ENCODE results near the gene PGLYRP3. TPM values are rescaled to one million over a fixed set of nuclear protein-coding genes. Genes with fewer than 3 reads are reported as not detected.
"Not testable (repeated sequence)": the region's sequence is repeated elsewhere in the genome, so short reads cannot be mapped to it uniquely, and the experiment has no call there.

Gene PGLYRP3
- total RNA-seq, 4 donors from 2014 or later, result not detected

GRCh38 chr1:153352523-153352922 is 39.8 kb upstream of the PGLYRP3 start:
- no peaks in the 10 kb centered on the region for H3K9me3 ChIP-seq
- no peaks in the 10 kb centered on the region for H3K36me3 ChIP-seq
- H3K27me3 ChIP-seq, result peaks cover 0 to 39% of the 10 kb centered on the region in 2 donors
- H3K4me1 ChIP-seq, result peaks cover 0 to 6% (median 0%) of the 10 kb centered on the region in 4 donors
- no peak overlapping the region for H3K27ac ChIP-seq
- TF ChIP-seq CTCF (IDR thresholded peaks at IDR 0.05), result peak; percentile 75 to 83 (median 79)
- no peak for TF ChIP-seq EP300 (IDR thresholded peaks at IDR 0.05)
- H3K4me3 ChIP-seq, result no peak overlapping the region
- WGBS, 2 donors, result 0 to 1% methylated on average over 4 of the region's 4 CpGs
- peak in 1 of 2 donors; percentile 53 for DNase-seq (ENCODE audit: low spot score in 2 of 2)

GRCh38 chr1:153350321-153350957 is 37.7 kb upstream of the PGLYRP3 start:
- no peaks in the 10 kb centered on the region for H3K4me1 ChIP-seq
- TF ChIP-seq EP300 (IDR thresholded peaks at IDR 0.05) (no peak), POLR2A (IDR thresholded peaks at IDR 0.05) (no peak), CTCF (IDR thresholded peaks at IDR 0.05) (no peak)
- H3K27ac ChIP-seq, result no peak overlapping the region
- no peaks in the 10 kb centered on the region for H3K36me3 ChIP-seq
- no peaks in the 10 kb centered on the region for H3K9me3 ChIP-seq
- H3K27me3 ChIP-seq, result peaks cover 0 to 57% of the 10 kb centered on the region in 2 donors
- 37 to 41% methylated on average over 1 of the region's 1 CpG for WGBS, 2 donors
- no peak overlapping the region for H3K4me3 ChIP-seq
- no peak for DNase-seq (ENCODE audit: low spot score in 2 of 2)

GRCh38 chr1:153349363-153350320 is 36.9 kb upstream of the PGLYRP3 start:
- TF ChIP-seq EP300 (IDR thresholded peaks at IDR 0.05) (no peak), POLR2A (IDR thresholded peaks at IDR 0.05) (no peak), CTCF (IDR thresholded peaks at IDR 0.05) (no peak)
- DNase-seq (ENCODE audit: low spot score in 2 of 2), result no peak
- 64% methylated on average over 16 to 17 of the region's 17 CpGs for WGBS, 2 donors

GRCh38 chr1:153348511-153349362 is 36.0 kb upstream of the PGLYRP3 start, which contains the start of gene PGLYRP4:
TSS of gene PGLYRP4 (minus strand) at chr1:153348841. CDS start at chr1:153347932, 909 bp downstream.
- Histone ChIP-seq H3K4me3 (no peak within 1 kb of the TSS), H3K4me1 (no peaks in the 10 kb centered on the region), H3K36me3 (no peaks in the 10 kb centered on the region), H3K27ac (no peak within 1 kb of the TSS), H3K27me3 (peaks cover 0 to 68% of the 10 kb centered on the region in 2 donors), H3K9me3 (no peaks in the 10 kb centered on the region)
- DNase-seq (ENCODE audit: low spot score in 2 of 2), result no peak
- TF ChIP-seq POLR2A (IDR thresholded peaks at IDR 0.05), result no peak
- WGBS, 2 donors, result 60 to 64% methylated on average over 8 to 9 of the region's 10 CpGs

More at GRCh38 chr1:153349363-153350320, 36.9 kb upstream of the PGLYRP3 start:
- peaks cover 0 to 65% of the 10 kb centered on the region in 2 donors for H3K27me3 ChIP-seq
- no peak overlapping the region for H3K27ac ChIP-seq
- no peaks in the 10 kb centered on the region for H3K9me3 ChIP-seq
- no peaks in the 10 kb centered on the region for H3K36me3 ChIP-seq
- no peak overlapping the region for H3K4me3 ChIP-seq
- no peaks in the 10 kb centered on the region for H3K4me1 ChIP-seq

- H3K4me1 ChIP-seq, result no peaks in the 10 kb centered on the region
- TF ChIP-seq POLR2A (IDR thresholded peaks at IDR 0.05) (no peak), EP300 (IDR thresholded peaks at IDR 0.05) (no peak), CTCF (IDR thresholded peaks at IDR 0.05) (no peak)
- no peak overlapping the region for H3K4me3 ChIP-seq
- H3K9me3 ChIP-seq, result no peaks in the 10 kb centered on the region
- peaks cover 0 to 74% of the 10 kb centered on the region in 2 donors for H3K27me3 ChIP-seq
- H3K27ac ChIP-seq, result no peak overlapping the region
- DNase-seq (ENCODE audit: low spot score in 2 of 2), result no peak
- WGBS, 2 donors, result 73 to 79% methylated on average over 7 of the region's 7 CpGs
- H3K36me3 ChIP-seq, result no peaks in the 10 kb centered on the region
These were observed 35.1 kb upstream of the PGLYRP3 start for GRCh38 chr1:153347856-153348255.

GRCh38 chr1:153347049-153347448 is 34.3 kb upstream of the PGLYRP3 start:
- not testable (repeated sequence) for H3K4me1 ChIP-seq; H3K4me3 ChIP-seq; DNase-seq (ENCODE audit: low spot score in 2 of 2); H3K36me3 ChIP-seq; H3K27ac ChIP-seq; H3K9me3 ChIP-seq
- peaks cover 0 to 75% of the 10 kb centered on the region in 2 donors for H3K27me3 ChIP-seq
- 68 to 75% methylated on average over 14 of the region's 14 CpGs for WGBS, 2 donors

Data from tibial nerve (tissue), 4 donors.